Dermis microvascular lymphatic vessel endothelial cell (primary cell): Measurements from ENCODE around the gene COL3A1. TPM values are rescaled to one million over a fixed set of nuclear protein-coding genes. Genes with fewer than 3 reads are reported as not detected.

Experiments
- DNase-seq, 2 donors: peaks; one replicate each; pipeline versions ENCODE4 v3.0.0 to v3.0.0-alpha.2; 2010; ENCODE audit warnings: low read depth in 2 of 2
- total RNA-seq: library from RNA; depleted of rRNA; stranded (reverse); fragments of >200 nt; gene quantifications from 2 replicates; pipeline ENCODE4 v1.2.1, GENCODE V29; 2014

Gene COL3A1
- total RNA-seq, result 1.4 TPM in 1 of 2 replicates, not detected in the other

DNA sequence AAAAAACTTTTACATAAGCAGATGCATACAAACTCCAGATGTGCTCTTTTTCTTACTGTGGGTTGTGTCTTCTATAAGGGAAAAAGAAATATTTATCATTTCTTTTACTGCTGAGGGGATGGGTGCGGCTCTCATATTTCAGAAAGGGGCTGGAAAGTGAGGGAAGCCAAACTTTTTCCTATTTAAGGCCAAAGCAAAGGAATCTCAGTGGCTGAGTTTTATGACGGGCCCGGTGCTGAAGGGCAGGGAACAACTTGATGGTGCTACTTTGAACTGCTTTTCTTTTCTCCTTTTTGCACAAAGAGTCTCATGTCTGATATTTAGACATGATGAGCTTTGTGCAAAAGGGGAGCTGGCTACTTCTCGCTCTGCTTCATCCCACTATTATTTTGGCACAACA lies at the start of gene COL3A1:
Gene COL3A1 (plus strand): TSS at position 210 of the 400 bp plus-strand sequence. CDS start 117 bp downstream, at position 327.
- DNase-seq, result no peak

- DNase-seq, result no peak
These were observed 45.5 kb upstream of the COL3A1 start for GRCh38 chr2:188928643-188929042.

DNA sequence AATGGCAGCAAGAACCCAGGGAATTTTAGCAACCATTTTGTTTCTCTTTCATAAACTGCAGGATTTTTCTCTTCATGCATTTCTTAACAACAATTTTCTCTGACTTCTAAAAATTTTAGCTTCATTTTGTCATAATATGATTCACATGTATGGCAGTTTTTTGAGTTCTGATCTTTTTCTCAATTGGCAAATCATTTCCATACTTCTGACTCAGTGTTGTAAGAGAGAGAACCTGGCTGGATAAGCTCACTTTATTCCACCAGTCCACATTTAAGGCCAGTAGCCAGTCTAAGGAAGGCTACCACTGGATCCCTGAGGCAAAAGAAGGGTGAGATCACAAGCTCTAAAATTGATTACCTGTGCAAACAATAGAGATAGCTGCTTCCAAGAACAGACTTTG lies 42.8 kb upstream of the COL3A1 start:
- DNase-seq, result no peak

DNA sequence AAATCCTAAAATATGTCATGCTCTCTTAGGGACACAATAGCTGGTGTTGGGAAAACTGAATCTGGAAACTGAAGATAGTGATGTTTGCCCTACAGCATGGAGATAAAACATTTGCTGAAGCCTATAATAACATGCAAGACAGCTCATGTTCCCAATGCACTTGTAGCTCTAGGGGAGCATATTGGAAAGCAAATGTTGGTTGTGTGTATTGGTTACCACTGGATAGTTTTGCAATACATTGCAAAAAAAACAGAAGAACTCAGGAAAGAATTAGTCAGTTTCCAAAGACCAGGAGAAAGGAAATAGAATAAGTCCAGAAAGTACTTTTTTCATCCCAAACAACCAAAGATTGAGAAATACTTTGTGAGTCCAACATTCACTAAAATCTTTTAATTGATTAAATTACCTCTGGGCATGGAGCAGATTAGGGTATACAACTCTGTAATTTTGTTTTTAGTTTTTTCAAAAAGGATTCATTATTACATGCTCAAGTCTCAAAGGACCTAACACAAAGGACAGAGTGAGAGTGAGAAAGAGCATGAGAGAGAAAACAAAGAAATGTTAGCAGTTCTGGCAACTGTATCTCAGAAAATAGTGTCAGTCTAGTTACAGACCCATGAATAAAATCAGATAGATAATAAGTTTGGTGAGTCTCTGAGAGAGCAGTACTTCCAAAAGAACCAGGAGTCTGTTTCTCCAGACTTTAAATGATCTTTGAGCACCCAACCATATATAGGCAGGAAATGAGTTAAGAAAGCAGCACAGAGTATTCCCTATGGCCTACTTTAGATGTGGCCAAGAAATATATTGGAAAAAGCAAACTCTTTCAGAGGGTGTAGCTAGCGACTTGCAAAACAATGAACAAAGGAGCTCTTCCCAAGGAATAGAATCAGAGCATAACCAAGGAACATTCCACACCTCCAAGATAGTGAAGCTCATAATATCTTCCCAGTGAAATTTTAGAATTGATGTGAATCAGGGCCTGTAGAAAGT lies 36.6 kb upstream of the COL3A1 start:
- peak in 1 of 2 donors; percentile 64 for DNase-seq

DNA sequence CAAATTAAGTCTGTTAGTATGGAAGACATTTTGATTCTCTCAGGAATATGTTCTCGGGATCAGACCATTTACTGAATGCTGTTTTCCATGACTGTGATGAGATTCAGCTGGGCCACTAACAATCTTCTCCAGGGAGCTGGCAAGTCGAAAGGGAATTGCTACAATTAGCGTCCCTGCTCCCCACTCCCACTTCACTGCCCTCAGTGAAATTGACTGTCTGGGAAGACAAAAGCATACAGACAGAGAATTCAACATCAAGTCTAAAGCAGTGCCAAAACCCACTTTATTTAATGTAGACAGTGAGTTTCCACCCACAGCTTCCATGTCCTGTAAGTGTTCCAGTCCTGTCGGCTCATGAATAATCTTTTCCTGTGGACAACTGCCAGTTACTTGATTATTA lies 34.0 kb upstream of the COL3A1 start:
- peak in 1 of 2 donors; percentile 79 for DNase-seq

GRCh38 chr2:188944442-188944841 lies 29.7 kb upstream of the COL3A1 start:
- DNase-seq, result no peak

- DNase-seq, result no peak
These were observed 24.9 kb upstream of the COL3A1 start for GRCh38 chr2:188949046-188949818.

DNA sequence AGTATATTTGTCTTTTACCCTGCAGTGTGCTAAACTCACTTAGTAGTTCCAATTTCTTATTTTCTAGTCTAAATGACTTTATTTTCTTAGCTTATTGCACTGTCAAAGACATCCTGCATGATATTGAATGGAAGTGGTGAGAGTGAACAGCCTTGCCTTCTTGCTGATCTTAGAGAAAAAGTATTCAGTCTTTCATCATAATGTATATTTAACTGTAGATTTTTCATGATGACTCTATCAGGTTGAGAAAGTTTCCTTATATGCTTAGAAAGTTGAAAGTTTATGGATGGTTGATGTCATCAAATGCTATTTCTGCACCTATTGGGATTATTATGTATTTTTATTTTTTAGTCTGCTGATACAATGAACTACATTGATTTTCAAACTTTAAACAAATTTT lies 21.3 kb upstream of the COL3A1 start:
- no peak for DNase-seq

- no peak for DNase-seq
These were observed 17.9 kb upstream of the COL3A1 start for GRCh38 chr2:188956290-188956689.

GRCh38 chr2:188956961-188957360 lies 17.2 kb upstream of the COL3A1 start:
- no peak for DNase-seq

DNA sequence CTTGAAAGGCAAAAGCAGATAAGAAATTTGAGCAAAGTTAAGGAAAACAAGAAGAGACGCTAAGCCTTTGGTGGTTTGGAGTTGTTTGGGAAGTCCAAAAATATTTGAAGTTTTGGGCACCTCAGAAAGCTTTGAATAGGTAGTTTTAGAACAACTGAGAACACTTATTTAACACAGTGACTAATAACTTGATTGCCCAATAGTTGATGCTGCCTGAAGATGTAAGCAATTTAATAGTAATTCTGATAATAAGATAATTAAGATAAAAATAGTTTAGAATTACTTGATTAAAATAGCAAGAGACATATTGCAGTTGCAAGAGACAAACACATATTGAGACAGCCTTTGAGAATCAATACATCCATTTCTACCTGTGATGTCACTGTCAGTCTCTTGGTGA lies 16.5 kb upstream of the COL3A1 start:
- DNase-seq, result no peak

DNA sequence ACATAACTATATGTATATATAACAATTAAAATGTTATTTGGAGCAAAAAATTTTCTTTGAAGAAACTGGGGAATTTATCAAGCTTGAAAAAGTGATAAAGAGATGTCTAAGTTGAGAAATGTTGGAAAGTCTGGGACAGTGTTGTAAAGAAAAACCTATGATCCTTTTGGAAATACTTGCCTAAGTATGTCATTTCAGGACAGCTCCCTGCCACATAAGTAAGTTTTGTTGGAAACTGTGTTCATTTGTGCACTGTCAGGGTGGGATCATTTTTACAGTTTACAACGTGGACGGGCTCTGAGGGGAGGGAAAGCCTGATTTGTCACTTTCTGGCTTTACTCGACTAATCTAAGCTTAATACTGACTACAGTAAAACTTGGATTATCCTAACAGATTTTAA lies 10.4 kb upstream of the COL3A1 start:
- no peak for DNase-seq

DNA sequence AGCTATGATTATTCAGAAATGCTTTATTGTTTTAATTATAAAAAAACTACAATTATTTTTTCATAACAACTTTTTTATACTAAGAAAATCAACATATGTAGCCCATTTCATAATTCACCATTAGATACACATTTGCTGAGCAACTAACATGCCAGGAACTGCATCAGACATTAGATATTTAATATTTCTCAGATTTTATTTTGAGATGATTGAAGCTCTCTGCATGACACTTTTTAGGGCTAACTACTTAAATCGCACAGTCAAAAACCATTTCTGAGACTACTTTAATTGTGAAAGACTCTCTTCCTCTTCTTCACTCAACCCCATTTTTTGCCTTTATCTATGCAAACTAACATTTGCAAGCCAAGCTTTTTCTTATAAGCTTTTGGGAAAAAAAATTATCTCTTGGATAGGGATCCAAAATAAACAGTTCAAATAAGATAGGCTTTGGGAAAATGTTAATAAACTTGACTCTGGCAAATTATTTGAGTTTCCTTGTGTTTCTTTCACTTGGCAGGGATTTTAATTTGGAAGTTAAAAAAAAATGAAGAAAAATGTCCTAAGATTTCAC lies 9.1 kb upstream of the COL3A1 start:
- DNase-seq, result no peak

DNA sequence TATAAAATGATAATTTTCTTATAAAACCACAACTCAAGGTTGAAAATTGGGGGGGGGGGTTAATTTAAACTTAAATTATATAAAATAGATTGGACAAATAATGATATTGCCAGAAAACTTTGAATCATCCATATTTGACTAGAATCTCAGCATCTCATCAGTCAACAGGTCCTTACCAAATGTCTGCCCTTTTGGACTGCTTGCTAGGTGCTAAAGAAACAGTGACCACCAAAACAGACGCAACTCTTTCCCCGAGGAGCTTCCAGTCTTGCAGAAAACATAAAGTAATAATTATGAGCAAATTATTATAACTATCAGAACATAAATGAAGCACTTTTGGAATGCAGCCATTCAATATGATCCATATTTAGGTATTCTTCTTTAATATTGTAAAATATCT lies 8.6 kb upstream of the COL3A1 start:
- no peak for DNase-seq

DNA sequence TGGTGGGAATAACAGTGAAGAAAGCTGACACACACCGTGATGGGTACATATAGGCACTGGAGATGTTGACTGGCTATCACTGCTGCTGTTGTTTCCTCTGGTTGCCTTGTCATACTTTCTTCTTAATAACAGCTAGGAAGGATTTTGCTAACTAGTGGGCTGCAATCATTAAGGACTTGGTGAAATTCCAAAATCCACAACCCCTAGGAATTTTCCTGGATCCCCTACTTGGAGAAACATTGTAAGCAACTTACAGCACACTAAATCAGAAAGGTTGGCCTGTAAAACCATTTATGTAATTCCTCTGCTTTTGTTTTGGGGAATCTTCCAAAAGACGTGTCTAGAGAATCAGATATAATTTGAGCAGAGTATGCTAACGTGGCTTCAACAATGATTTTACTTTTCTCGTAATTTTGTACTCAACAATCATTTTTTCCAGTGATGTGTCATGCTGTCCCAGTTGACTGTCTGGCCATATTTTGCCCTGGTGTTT lies 8.0 kb upstream of the COL3A1 start:
- DNase-seq, result no peak

DNA sequence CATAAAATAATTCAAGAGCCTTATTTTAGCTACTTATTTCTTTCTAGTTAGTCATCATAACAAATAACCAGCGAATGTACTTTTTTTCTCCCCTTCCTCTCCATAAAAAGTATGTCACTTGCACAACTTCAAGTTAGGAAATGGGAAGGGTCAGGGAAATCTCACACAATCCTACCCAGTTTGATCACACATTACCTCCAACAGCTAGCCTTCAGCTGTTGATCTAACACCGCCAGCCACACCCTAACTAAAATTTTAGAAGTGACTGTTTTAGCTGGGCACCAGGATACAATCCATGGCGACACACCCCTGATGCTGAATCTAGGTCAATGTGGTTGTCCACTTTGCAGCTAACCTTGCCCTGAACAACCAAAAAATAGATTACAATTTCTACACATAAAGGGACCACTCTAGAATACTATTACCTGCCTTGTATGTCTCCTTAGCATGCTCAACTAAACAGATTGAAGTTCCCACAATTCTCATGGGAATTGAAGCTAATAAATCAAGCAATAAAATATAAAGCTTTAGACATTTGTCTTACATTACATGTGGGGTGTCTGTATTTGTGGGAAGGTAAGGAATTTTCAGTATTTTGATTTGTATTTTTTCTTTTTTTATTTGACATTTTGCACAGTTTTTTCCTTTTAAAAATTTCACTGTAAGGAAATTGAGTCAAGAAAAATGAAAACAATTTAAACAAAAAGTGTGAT lies 7.3 kb upstream of the COL3A1 start:
- no peak for DNase-seq

DNA sequence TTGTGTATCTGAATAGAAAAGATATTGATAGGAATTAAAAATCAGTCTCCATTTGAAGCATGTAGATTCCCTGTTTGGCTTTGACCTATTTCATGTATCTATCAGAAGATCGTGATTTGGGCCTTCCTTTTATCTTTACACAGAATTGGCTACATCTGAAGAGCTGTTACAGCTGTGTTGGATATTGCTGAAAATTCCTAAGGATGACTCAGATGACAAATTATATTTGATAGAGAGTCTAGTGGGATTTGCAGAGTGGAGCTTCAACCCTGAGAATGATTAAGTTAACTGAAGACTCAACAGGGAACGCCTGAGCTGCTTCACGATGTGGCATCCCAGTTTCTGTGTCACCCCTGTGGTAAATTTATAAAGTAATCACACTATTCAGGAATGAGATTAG lies 4.9 kb upstream of the COL3A1 start:
- DNase-seq, result no peak

DNA sequence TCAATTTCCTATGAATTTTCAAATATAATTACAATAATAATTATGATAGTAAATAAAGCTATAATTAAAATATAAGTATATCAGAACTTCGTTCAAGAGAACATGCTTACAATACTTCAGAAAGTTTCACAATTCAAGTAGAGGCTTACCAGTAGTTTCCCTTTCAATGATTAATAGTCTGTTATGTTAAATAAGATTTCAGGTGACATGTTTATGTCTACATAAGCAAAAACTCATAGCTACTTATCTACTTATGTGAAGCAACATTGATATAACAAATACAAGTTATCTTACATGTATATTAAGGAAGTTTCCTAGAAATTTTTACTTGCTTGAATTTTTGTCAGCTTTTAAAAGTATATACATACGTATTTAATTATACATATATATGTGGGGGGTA lies 4.5 kb upstream of the COL3A1 start:
- no peak for DNase-seq

- no peak for DNase-seq
These were observed 4.0 kb upstream of the COL3A1 start for GRCh38 chr2:188970211-188970610.

DNA sequence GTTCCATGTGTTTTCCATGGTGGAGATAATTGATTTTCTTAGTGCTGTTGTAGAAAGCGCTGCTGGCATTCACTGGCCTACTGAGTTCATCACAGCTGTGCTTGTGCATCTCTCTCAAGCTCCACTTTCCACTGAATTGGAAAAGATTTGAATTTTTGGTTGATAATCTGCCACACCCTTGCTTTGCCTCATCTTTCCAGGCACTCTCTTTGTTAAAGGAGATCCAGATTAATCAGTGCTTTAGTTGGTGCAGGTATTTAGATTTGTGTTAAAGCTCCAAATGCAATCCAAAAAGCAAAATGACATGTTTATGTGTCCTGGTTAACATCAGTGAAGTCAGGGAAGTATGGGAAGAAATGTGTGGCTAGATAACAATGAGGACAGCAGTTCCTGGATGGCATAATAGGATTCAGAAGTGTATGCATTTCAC lies 2.7 kb upstream of the COL3A1 start:
- DNase-seq, result no peak

- no peak for DNase-seq
These were observed 532 bp upstream of the COL3A1 start for GRCh38 chr2:188973641-188974040.
